B cell (primary cell): ENCODE measurements around the gene BSG. TPM values are rescaled to one million over a fixed set of nuclear protein-coding genes. Genes with fewer than 3 reads are reported as not detected.

ENCODE experiments used
- ATAC-seq: fragments of 200-7000 bp; cut with Tn5 transposase; one replicate; pipeline ENCODE4 v1.10.0; 2021; ENCODE audit warnings: low read depth, mild to moderate bottlenecking, moderate number of reproducible peaks, moderate library complexity
- CTCF ChIA-PET: fragments of 350-600 bp; sonication (Branson Sonifier 250); formaldehyde crosslinking; loops from one replicate; lab custom pipeline; 2021; ENCODE audit warnings: antibody characterized with exemption, inconsistent platforms; lab: Charles Lee
- POLR2A ChIA-PET: fragments of 350-600 bp; sonication (Branson Sonifier 250); formaldehyde crosslinking; loops from one replicate; lab custom pipeline; 2021; ENCODE audit warnings: antibody characterized with exemption; lab: Charles Lee
- DNase-seq: peaks from one replicate; pipeline ENCODE4 v3.0.0; 2013
- H2AFZ ChIP-seq: 2 replicates; pipeline ENCODE4 v1.6.1; 2012; ENCODE audit warnings: mild to moderate bottlenecking, low read depth, low read length; ENCODE audit not compliant: insufficient read depth, poor library complexity, severe bottlenecking
- H3K27ac ChIP-seq, 2 donors: 1 replicate in 1 of 2; 2 replicates in 1 of 2; pipeline ENCODE4 v1.5.1; 2012 to 2013; ENCODE audit warnings: low read length in 2 of 2, mild to moderate bottlenecking in 2 of 2, moderate library complexity in 1 of 2
- H3K27me3 ChIP-seq, 4 experiments: fragments of 200-600 bp in 1 of 4; sonication (generic) in 1 of 4; replicated peaks in 1 of 4; 1 replicate in 2 of 4; 2 replicates in 2 of 4; pipeline versions ENCODE4 v1.6.1 to v1.7.0; 2013 to 2016; ENCODE audit warnings: low read length in 3 of 4, mild to moderate bottlenecking in 2 of 4, mixed read lengths in 1 of 4, moderate library complexity in 1 of 4; ENCODE audit not compliant: insufficient read depth in 4 of 4, control insufficient read depth in 3 of 4; ENCODE audit errors: control extremely low read depth in 1 of 4
- H3K36me3 ChIP-seq, 2 experiments: replicated peaks in 1 of 2; 1 replicate in 1 of 2; 2 replicates in 1 of 2; pipeline versions ENCODE4 v1.6.1 to v1.7.1; 2013; ENCODE audit warnings: low read length in 1 of 2; ENCODE audit not compliant: insufficient read depth in 2 of 2, control insufficient read depth in 1 of 2; ENCODE audit errors: control extremely low read depth in 1 of 2, extremely low read depth in 1 of 2
- H3K4me1 ChIP-seq, 2 donors: fragments of 200-600 bp in 1 of 2; sonication (generic) in 1 of 2; 1 replicate in 1 of 2; 2 replicates in 1 of 2; pipeline versions ENCODE4 v1.5.1 to v1.6.1; 2013 to 2017; ENCODE audit warnings: low read length in 2 of 2; ENCODE audit not compliant: control insufficient read depth in 2 of 2, insufficient read depth in 2 of 2
- H3K4me2 ChIP-seq: replicated peaks from 2 replicates; pipeline ENCODE3; 2012; ENCODE audit warnings: mild to moderate bottlenecking, low read depth, low read length; ENCODE audit not compliant: poor library complexity, severe bottlenecking
- H3K4me3 ChIP-seq, 5 experiments: fragments of 200-600 bp in 1 of 5; sonication (generic) in 1 of 5; 1 replicate in 3 of 5; 2 replicates in 2 of 5; pipeline versions ENCODE4 v1.5.1 to v1.7.0; 2011 to 2016; ENCODE audit warnings: low read length in 4 of 5, mild to moderate bottlenecking in 4 of 5, low read depth in 2 of 5, control low read depth in 1 of 5, moderate library complexity in 1 of 5; ENCODE audit not compliant: insufficient read depth in 1 of 5; ENCODE audit errors: control extremely low read depth in 1 of 5, extremely low read depth in 1 of 5
- H3K79me2 ChIP-seq: fragments of 200-600 bp; sonication (generic); one replicate; pipeline ENCODE4 v1.6.0; 2016; ENCODE audit warnings: low read length; ENCODE audit not compliant: control insufficient read depth, insufficient read depth
- H3K9ac ChIP-seq: fragments of 200-600 bp; sonication (generic); 2 replicates; pipeline ENCODE4 v1.6.1; 2017; ENCODE audit warnings: mild to moderate bottlenecking, low read length, moderate library complexity
- H3K9me3 ChIP-seq, 3 donors: one replicate each; pipeline versions ENCODE4 v1.6.1 to v1.7.1; 2013; ENCODE audit warnings: low read length in 2 of 3; ENCODE audit not compliant: control insufficient read depth in 2 of 3, insufficient read depth in 1 of 3; ENCODE audit errors: control extremely low read depth in 1 of 3
- H4K20me1 ChIP-seq: 2 replicates; pipeline ENCODE4 v1.6.0; 2012; ENCODE audit warnings: mild to moderate bottlenecking, low read length; ENCODE audit not compliant: insufficient read depth, control insufficient read depth, poor library complexity, severe bottlenecking
- H3K27ac Mint-ChIP-seq: one replicate; pipeline ENCODE4 v1.8.0; 2021; ENCODE audit warnings: mixed read lengths
- H3K27me3 Mint-ChIP-seq: one replicate; pipeline ENCODE4 v1.8.0; 2021; ENCODE audit warnings: mixed read lengths
- H3K4me1 Mint-ChIP-seq: one replicate; pipeline ENCODE4 v1.8.0; 2021; ENCODE audit warnings: mixed read lengths
- H3K4me3 Mint-ChIP-seq: one replicate; pipeline ENCODE4 v1.8.0; 2021; ENCODE audit warnings: mixed read lengths
- H3K9me3 Mint-ChIP-seq: one replicate; pipeline ENCODE4 v1.8.0; 2022; ENCODE audit warnings: mixed read lengths; ENCODE audit not compliant: insufficient read depth
- CTCF ChIP-seq: fragments of 200-600 bp; IDR thresholded peaks from one replicate; pipeline ENCODE4 v1.8.0; 2022; ENCODE audit warnings: antibody characterized with exemption, mild to moderate bottlenecking
- EZH2 ChIP-seq: IDR thresholded peaks from 2 replicates; pipeline ENCODE4 v1.6.1; 2012; ENCODE audit warnings: borderline replicate concordance, low read depth, mild to moderate bottlenecking, moderate library complexity, low read length; ENCODE audit not compliant: insufficient read depth, poor library complexity, severe bottlenecking
- whole genome bisulfite sequencing: methylation state at CpG from one replicate; pipeline ENCODE4 v1.1.5; 2013; ENCODE audit warnings: missing lambda C conversion rate; ENCODE audit not compliant: insufficient coverage; 5-methylcytosine and 5-hydroxymethylcytosine counted together
- intact Hi-C: fragments of 100-400 bp; cut with micrococcal nuclease; formaldehyde crosslinking; loops from one replicate; pipeline ENCODE4 v1.10.0; 2022
- polyA plus RNA-seq: library from polyadenylated mRNA; depleted of rRNA; stranded (reverse); fragments of >200 nt; gene quantifications from 2 replicates; pipeline ENCODE4 v1.2.3, GENCODE V29; 2012
- total RNA-seq, 2 donors: library from RNA; stranded (reverse); fragments of 120-200 nt in 1 of 2; gene quantifications; 1 replicate in 1 of 2; 2 replicates in 1 of 2; pipeline versions ENCODE4 v1.2.3 to v1.2.4, GENCODE V29; 2013 to 2022

BSG gene
- total and polyA plus RNA-seq, 2 donors (not counting 1 experiment from before 2014, with no cell fraction given) = 82.1 to 131 TPM

DNA sequence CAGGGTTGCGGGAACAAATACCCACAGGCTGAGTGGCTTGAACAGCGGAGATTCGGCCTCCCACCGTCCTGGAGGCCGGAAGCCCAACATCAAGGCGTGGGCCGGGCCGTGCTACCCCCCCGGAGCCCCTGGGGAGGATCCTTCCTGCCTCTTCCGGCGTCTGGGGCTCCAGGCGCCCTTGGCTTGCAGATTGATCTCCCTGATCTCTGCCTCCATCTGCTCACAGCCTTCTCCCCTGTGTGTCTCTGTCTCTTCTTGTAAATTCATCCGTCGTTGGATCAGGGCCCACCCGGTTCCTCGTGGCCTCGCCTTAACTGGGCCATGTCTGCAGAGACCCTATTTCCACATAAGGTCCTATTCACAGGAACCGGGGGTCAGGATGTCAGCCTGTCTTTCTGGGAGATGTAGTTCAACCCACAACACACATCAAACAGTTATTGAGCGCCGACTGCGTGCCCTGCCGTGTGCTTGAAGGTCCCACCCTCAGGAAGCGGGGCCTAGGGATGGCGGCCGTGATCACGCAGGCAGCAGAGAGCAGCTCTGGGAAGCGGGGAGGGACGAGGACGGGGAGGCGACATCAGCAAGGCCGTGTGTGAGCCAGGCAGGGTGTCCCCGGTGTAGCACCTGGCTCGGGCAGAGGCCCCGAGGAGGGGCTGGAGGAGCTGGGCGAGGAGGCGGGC lies 38.5 kb downstream of the BSG start:
- peak overlapping the region; percentile 81 for H3K4me2 ChIP-seq
- Mint-ChIP-seq H3K27ac (peak overlapping the region; percentile 66), H3K9me3 (no peaks in the 10 kb centered on the region), H3K4me3 (peak overlapping the region; percentile 79), H3K4me1 (peaks cover 16% of the 10 kb centered on the region), H3K27me3 (peaks cover 7% of the 10 kb centered on the region)
- H3K27me3 ChIP-seq = peaks cover 0 to 9% (median 2%) of the 10 kb centered on the region in 4 experiments
- 24% methylated on average over 31 of the region's 36 CpGs for WGBS
- peak overlapping the region; percentile 58 for H3K9ac ChIP-seq
- H3K4me3 ChIP-seq = peak overlapping the region in 4 of 5 experiments; percentile 41 to 61 (median 49)
- POLR2A ChIA-PET = interaction anchor here (0.9 kb wide), 1 partner anchor 23 kb away, joined by 3 read pairs; the partner anchor contains the start of gene POLRMT
- CTCF ChIA-PET = interaction anchor here (0.8 kb wide), 1 partner anchor 27 kb away, joined by 4 read pairs; no protein-coding TSS in a partner anchor
- TF ChIP-seq CTCF = no peak
- no peak for TF ChIP-seq EZH2
- H3K4me1 ChIP-seq = peaks cover 11 to 34% of the 10 kb centered on the region in 2 donors
- DNase-seq (peak; percentile 60), ATAC-seq (peak; percentile 64)
- H3K27ac ChIP-seq = peak overlapping the region; percentile 19 to 44
- intact Hi-C loops = no loop called here
- H3K9me3 ChIP-seq = no peaks in the 10 kb centered on the region
- no peaks in the 10 kb centered on the region for H4K20me1 ChIP-seq
- H2AFZ ChIP-seq = peak overlapping the region; percentile 79
- H3K79me2 ChIP-seq = no peaks in the 10 kb centered on the region
- H3K36me3 ChIP-seq = no peaks in the 10 kb centered on the region

GRCh38 chr19:611481-611868 lies 39.1 kb downstream of the BSG start:
- Histone ChIP-seq H3K27me3 (peaks cover 0 to 9% (median 2%) of the 10 kb centered on the region in 4 experiments), H3K36me3 (no peaks in the 10 kb centered on the region), H4K20me1 (no peaks in the 10 kb centered on the region), H2AFZ (peak overlapping the region; percentile 79), H3K4me3 (peak overlapping the region in 2 of 5 experiments; percentile 46 to 61), H3K9me3 (no peaks in the 10 kb centered on the region), H3K27ac (no peak overlapping the region), H3K9ac (peak overlapping the region; percentile 58), H3K79me2 (no peaks in the 10 kb centered on the region), H3K4me2 (peak overlapping the region; percentile 81), H3K4me1 (peaks cover 11 to 34% of the 10 kb centered on the region in 2 donors)
- 32% methylated on average over 8 of the region's 13 CpGs for WGBS
- peaks cover 16% of the 10 kb centered on the region for H3K4me1 Mint-ChIP-seq
- DNase-seq (no peak), ATAC-seq (no peak)
- no peak for TF ChIP-seq EZH2
- no peak for TF ChIP-seq CTCF
- POLR2A ChIA-PET = interaction anchor here (0.6 to 0.7 kb wide), 2 partner anchors 19 to 88 kb away, joined by 3 to 4 read pairs; no protein-coding TSS in a partner anchor
- no peaks in the 10 kb centered on the region for H3K9me3 Mint-ChIP-seq
- peaks cover 7% of the 10 kb centered on the region for H3K27me3 Mint-ChIP-seq
- intact Hi-C loops = no loop called here
- H3K27ac Mint-ChIP-seq = peak overlapping the region; percentile 66
- CTCF ChIA-PET = no interaction called here
- H3K4me3 Mint-ChIP-seq = peak overlapping the region; percentile 79
